NCI-H345 (cell line): ENCODE results near the gene ZNF83.

Source experiments
- DNase-seq: peaks from one replicate; lab custom pipeline; 2025; lab: John Stamatoyannopoulos, UW

ZNF83 gene

GRCh38 chr19:52567921-52568320 is 70.2 kb downstream of the ZNF83 start:
- DNase-seq: no peak

- DNase-seq: no peak
These were observed 71.6 kb downstream of the ZNF83 start for GRCh38 chr19:52566588-52566987.

- DNase-seq: no peak
These were observed 72.0 kb downstream of the ZNF83 start for GRCh38 chr19:52566121-52566520.
